HG02981 (cell line): ENCODE measurements around the gene LRRC51.

Experiments
- ATAC-seq: cut with Tn5 transposase; IDR thresholded peaks from one replicate; pipeline ENCODE4 v1.9.1; 2021; ENCODE audit warnings: mild to moderate bottlenecking, moderate library complexity; ENCODE audit not compliant: unreplicated experiment

The LRRC51 gene, protein sequence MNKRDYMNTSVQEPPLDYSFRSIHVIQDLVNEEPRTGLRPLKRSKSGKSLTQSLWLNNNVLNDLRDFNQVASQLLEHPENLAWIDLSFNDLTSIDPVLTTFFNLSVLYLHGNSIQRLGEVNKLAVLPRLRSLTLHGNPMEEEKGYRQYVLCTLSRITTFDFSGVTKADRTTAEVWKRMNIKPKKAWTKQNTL

DNA sequence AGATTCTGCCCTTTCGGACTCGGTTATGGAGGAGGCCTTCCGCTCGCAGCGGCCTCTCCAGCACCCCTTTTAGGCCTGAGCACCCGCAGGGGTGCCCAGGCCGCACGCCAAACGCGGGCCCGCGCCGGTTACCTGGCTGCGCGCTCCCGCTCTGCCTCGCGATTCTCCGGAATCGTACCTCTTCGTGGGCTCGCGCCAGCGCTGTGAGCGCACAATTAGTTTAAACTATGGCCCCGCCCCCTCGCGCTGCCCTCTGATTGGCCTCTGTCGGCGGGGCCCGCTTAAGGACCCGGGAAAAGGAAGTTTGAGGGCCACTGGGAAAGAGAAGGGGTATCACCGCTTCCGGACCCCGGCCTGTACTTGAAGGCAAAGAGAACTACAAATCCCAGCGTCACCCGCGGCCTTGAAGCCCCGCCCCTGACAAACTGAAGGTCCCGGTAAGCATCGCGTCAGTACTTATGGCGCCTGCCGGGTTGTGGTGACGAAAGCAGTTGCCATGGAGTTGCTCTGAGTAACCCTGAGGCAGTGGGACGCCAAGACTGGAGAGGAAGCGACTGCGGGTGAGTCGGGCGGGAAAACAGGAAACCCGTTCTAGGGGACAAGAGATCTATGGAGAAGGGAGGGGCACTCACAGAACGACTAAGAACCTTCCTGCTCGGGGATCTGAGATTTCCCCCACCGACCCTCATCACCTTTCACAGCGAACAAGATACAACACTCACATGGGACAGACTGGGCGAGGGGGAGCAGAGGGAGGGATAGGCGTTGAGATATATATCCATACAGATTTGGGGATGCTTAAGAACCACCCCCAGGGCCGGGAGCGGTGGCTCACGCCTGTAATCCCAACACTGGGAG is at the start of gene LRRC51, which contains the start of gene NUMA1:
Gene LRRC51, plus strand, starts transcription at position 525 of the 858 bp plus-strand sequence. CDS start 8,234 bp downstream, outside the sequence.
Gene NUMA1, minus strand, starts transcription at position 217 of the 858 bp plus-strand sequence. CDS start 44,599 bp downstream, outside the sequence.
- peak; percentile 93 for ATAC-seq

DNA sequence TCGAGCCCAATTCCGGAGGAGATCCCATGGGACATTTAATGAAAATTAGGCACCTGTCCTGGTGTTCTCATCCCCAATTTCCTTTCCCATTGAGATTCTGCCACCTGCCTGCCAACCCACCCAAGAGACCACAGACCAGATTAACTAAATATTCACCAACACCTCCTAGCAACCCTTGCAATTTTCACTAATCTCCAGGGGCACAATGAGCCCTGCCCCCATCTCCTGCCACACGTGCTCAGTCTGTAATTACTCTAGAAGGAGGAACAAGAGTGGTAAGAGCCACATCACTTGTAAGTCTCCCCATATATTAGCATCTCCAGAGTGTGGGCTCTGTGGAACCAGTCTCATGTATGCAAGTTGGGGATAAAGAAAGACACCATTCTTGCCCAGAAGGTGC is 44.0 kb upstream of the LRRC51 start:
- no peak for ATAC-seq

DNA sequence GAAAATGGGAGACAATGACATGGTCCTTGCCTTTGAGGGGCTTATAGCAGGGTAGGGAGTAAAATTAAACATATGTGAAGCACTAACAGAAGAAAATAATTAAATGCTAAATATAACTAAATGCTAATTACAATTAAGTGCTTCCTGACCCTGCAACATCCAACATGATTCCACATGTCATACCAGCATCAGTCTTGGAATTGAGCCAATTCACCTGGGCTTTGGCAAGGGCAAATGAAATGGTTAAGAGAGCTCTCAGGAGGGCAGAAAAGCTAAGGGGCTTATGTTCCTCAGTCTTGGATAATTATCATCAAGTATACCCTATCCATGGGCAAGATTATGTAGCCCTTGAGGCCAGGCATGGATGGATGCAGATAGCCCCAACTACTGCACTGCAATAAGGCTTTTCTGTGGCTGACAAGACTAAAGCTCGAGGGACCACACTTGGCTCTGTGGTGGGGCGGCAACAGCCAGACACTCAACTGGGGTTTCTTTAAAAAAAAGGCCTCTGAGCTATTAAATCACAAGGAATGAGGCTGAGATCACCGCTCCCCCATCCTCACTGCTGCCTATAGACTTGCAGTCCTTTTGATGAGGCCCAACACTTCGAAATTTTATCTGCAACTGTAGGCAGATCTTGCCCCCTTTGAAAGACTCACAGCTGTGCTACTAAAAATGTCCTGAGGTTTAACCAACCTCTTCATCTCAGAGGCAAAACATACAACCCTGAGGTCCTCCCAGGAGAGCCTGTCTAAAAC is 42.9 kb upstream of the LRRC51 start:
- no peak for ATAC-seq

DNA sequence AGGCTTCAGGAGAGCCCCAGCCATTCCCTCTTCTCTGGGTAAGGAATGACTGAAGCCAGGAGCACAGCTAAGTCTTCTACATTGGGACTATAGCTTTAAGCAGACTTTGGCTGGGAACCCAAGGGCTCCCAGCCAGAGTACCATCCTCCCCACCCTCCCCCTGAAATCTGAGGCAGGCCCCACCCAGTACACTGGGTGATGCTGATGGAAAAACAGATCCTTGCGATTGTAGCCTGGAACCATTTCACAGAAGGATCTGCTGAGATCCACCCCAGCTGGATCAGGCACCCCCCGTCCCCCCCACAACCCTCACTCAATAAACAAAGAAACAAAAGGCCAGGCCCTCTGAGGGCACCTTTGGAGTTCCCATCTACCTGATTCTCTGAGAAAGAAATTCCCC is 42.2 kb upstream of the LRRC51 start:
- ATAC-seq = no peak

- no peak for ATAC-seq
Measured at GRCh38 chr11:72039031-72039855, 41.4 kb upstream of the LRRC51 start.

DNA sequence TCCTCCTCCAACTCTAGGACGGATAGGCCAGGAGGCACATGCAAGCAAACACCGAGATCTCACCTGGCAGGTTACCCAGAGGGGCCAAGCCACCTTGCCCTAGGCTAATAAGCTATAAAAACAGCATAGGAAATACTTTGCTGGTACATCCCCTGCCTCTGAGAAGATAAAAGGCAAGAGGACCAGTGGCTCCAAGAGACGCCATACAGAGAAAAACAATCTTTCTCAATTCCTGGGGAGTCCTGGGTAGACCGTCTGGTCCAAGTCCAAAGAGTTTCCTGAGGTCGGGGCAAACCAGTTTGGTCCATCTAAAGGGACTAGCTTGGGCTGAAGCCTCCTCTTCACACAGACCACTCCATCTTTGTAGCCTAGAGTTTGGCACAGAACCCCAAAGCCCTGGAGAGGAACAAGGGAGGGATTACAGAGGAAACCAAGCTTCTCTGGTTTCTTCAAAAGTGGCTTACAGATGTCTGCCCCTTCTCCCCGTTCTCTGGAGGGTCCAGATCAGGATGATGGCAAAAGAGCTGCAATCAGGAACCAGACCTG is 40.7 kb upstream of the LRRC51 start:
- no peak for ATAC-seq

DNA sequence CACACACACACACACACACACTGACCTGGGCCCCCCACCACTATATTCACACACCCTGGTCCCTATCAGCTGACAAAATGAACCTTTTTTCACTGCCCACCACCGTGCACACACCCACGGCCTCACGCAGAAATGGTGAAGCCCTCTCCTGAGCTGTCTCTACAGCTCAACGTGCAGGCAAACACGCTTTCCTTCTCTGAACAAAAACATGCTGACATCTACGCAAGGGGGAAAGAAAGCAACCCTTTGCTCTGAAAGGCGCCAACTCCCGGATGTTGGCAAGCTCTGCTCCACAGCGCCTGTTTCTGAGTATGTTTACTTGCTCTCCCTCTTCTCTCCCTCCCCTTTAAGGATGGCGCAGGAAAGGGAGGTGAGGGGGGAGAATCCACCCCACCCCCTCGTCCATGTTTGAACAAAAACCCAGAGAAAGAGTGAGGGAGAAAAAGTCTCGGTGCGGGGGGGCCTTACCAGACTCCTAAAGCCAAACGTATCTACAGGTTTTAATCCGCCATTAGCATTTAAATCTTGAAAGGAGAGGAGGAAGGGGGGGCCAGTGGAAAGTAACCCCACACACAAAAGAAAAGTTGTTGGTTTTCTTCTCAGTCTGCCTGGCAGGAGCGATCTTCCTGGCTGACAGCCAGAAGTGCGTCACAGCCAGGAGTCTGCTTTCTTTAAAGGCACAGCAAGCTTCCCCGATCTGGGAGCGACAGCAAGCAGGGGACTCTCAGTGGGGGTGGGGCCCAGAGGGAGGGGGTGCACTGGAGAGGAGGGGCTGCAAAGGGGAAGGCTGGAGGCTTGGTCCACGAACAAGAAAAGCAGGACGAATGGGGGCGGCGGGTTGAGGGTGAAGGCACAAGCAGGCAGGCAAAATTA is 39.9 kb upstream of the LRRC51 start:
- ATAC-seq = no peak

- ATAC-seq = no peak
Measured at GRCh38 chr11:72041364-72042063, 39.1 kb upstream of the LRRC51 start.

- ATAC-seq = no peak
Measured at GRCh38 chr11:72042064-72042745, 38.4 kb upstream of the LRRC51 start.

- ATAC-seq = no peak
Measured at GRCh38 chr11:72045849-72046248, 34.8 kb upstream of the LRRC51 start.

DNA sequence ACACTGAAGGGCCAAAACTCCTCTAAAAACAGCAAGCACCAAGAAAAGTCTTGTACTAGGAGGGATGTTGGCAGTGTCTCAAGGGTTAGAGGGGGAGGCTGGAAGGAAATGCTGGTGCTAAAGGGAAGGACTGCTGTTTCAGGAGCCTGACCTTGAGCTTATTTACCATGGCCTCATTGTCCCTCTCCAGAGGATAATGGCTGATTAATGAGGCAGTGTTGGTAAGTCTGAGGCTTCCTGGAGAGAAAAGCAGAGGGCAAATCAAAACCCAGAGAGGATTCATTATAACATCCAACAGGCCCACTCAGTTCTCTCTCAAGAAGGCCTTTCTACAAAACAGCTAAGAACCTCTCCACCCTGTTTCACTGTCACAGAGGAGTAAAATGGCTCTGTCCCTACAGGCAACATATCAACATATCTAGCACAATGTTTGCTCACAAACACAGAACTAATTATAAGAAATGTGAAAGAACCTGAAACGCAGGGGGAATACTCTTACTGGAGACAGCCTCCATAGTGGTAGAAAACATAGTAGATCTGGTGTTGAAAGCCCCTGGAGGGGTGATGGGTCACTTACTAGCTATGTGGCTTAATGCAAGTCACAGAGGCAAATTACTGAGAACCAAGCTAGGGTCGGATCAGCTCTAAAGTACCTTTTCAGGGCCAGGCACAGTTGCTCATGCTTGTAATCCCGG is 31.7 kb upstream of the LRRC51 start:
- no peak for ATAC-seq

DNA sequence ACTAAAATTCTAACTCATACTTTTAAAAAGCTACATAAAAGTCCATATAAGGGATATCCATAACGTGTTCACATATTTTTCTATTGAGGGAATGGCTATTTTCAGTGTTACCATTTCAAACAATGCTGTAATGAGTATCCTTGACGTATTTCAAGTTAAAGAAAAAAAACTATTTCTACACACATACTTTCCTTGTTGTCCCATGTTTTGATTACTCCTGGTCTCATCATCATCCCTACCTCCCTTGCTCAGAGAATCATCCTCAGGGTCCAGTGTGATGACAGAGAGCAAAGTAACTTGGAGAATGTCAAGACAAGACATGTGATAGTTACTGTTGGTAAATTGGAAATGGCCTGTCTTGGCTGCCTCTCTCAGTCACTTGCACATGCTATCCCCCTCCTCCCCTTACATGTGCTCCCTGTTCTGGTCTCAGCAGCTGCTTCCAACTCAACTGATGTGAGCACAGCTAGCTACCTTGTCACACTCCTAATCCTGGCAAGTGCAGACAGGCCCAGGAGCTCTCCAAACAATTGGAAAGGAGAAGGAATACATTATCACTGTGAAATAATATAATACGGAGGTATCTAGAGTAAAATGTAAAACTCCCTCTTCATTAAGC is 22.1 kb upstream of the LRRC51 start:
- no peak for ATAC-seq

DNA sequence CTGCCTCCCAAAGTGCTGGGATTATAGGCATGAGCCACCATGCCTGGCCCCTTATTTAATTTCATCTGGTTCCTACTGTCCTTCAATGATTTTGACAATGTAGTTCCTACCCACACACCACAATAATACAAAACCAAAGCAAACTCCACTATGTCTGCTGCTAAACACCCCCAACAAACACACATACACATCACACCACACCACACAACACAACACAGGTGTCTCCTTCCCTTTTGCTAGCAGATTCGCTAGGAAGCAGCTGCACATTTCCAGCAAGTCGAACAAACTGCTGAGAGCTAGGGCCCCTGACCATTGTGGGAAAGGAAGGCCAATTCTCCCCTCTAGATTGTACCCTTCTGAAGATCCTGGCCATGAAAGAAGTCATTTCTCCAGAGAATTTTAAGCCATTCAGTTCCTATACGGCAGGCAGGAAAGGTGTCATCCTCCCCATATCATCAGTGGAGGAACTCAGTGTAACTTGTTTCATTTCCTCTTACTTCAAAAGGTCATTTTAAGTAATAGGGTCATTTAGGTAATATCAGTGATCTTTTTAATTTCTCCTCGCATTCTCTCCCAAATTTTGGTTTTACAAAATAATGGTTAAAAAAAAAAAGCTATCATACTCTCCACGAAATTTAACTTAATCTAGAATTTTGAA is 18.8 kb upstream of the LRRC51 start:
- ATAC-seq = no peak

- no peak for ATAC-seq
Measured at GRCh38 chr11:72066855-72067254, 13.8 kb upstream of the LRRC51 start.

DNA sequence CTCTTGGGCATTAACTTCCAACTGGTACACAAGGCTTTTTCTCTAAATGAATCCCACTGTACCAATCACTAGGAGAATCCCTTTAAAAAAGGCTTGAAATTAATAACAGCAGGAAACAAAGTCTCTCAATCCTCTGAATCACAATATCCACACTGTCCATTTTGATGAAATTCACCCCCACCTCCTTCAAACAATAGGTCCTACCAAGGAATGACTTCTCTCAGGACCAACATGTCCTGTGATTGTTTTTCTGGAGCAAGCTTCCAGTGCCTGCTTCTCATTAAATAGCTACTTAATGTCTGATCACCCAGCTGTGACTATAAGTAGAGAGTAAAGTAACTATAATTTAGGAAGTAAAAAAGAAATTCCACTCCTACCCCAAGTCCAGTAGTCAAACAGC is 13.4 kb upstream of the LRRC51 start:
- ATAC-seq = no peak

DNA sequence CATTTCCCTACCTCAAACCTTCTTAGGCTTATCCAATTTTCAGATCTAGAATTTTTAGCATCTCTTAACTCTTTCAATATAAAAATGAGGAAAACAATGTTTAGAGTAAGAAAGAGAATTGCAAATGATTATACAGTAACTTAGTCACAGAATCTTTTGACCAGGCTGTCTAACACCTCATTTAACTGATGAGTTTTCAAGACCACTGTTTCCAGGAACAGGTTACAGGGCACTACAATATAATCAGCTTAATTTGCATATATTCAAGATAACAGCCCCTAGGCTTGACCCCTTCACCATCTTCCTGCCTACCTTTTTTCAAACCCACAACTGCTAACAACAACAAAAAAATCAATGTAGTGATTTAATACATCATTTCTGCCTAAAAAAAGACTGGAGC is 13.0 kb upstream of the LRRC51 start:
- no peak for ATAC-seq

DNA sequence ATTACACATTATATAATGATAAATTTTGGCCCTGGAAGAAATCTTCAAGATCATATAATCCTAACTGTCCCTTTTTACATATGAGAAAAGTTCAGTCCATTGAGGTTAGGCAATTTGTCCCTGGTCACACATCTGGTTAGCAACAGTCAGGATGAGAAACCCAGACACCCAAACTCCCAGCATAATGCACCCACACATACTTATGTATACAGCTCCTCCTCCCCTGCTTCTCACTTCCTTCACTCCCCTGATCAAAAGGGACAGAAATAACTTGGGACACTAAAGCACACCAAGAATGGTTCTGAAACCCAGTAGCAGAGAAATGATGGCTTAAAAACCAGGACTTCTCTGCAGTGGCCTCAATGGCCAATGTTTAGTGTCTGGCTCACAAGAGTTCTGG is 11.4 kb upstream of the LRRC51 start:
- no peak for ATAC-seq
